HepG2 (cell line): ENCODE measurements around the gene ZNF235. TPM values are rescaled to one million over a fixed set of nuclear protein-coding genes. Genes with fewer than 3 reads are reported as not detected.

ENCODE experiments used
- ARID2 ChIP-seq: sonication (generic); formaldehyde crosslinking; IDR thresholded peaks from 2 replicates; pipeline ENCODE4 v1.8.1; 2022; ENCODE audit warnings: mild to moderate bottlenecking, missing genetic modification reagents, borderline replicate concordance
- CREB1 ChIP-seq, 2 experiments: fragments of 450-650 bp in 1 of 2; IDR thresholded peaks; 2 replicates each; pipeline ENCODE4 v1.6.1; 2016 to 2017; ENCODE audit warnings: control low read depth in 1 of 2, mild to moderate bottlenecking in 1 of 2, missing compliant biosample characterization in 1 of 2, missing genetic modification characterization in 1 of 2
- CREBL2 ChIP-seq: sonication (generic); formaldehyde crosslinking; IDR thresholded peaks from 2 replicates; pipeline ENCODE4 v1.8.1; 2023; ENCODE audit warnings: missing genetic modification reagents, mild to moderate bottlenecking, borderline replicate concordance
- FOXP1 ChIP-seq, 2 experiments: fragments of 450-650 bp in 1 of 2; IDR thresholded peaks; 2 replicates each; pipeline ENCODE4 v1.6.1; 2017 to 2018; ENCODE audit warnings: antibody characterized with exemption in 1 of 2
- HDAC1 ChIP-seq: sonication (generic); formaldehyde crosslinking; IDR thresholded peaks from 2 replicates; pipeline ENCODE4 v1.5.1; 2020; ENCODE audit warnings: mild to moderate bottlenecking, missing genetic modification reagents
- HMGA1 ChIP-seq: sonication (generic); formaldehyde crosslinking; conservative IDR thresholded peaks from 2 replicates; pipeline ENCODE4 v1.4.0; 2020; ENCODE audit warnings: missing genetic modification reagents
- IKZF1 ChIP-seq: fragments of 450-650 bp; IDR thresholded peaks from 2 replicates; pipeline ENCODE4 v1.7.1; 2016
- MLLT10 ChIP-seq: sonication (generic); formaldehyde crosslinking; IDR thresholded peaks from 2 replicates; pipeline ENCODE4 v1.4.0; 2020; ENCODE audit warnings: missing genetic modification reagents
- MTA3 ChIP-seq: sonication (generic); formaldehyde crosslinking; IDR thresholded peaks from 2 replicates; pipeline ENCODE4 v1.4.0; 2020; ENCODE audit warnings: missing genetic modification reagents
- MYNN ChIP-seq: sonication (generic); formaldehyde crosslinking; IDR thresholded peaks from 2 replicates; pipeline ENCODE4 v1.4.0; 2020; ENCODE audit warnings: mild to moderate bottlenecking, low read depth, missing genetic modification reagents
- NFE2L2 ChIP-seq: fragments of 150-350 bp; IDR thresholded peaks from 2 replicates; pipeline ENCODE4 v1.6.1; 2014; ENCODE audit warnings: low read length
- NFKB2 ChIP-seq: sonication (generic); formaldehyde crosslinking; IDR thresholded peaks from 2 replicates; pipeline ENCODE4 v1.4.0; 2020; ENCODE audit warnings: missing genetic modification reagents, borderline replicate concordance
- RFXAP ChIP-seq: sonication (generic); formaldehyde crosslinking; IDR thresholded peaks from 2 replicates; pipeline ENCODE4 v1.4.0; 2020; ENCODE audit warnings: missing genetic modification reagents, borderline replicate concordance
- TAF1 ChIP-seq: sonication (generic); formaldehyde crosslinking; IDR thresholded peaks from 2 replicates; pipeline ENCODE4 v1.4.0; 2020; ENCODE audit warnings: missing genetic modification reagents
- TBX2 ChIP-seq: sonication (generic); formaldehyde crosslinking; IDR thresholded peaks from 2 replicates; pipeline ENCODE4 v1.5.0; 2020; ENCODE audit warnings: missing genetic modification reagents, mild to moderate bottlenecking, borderline replicate concordance
- ZBTB10 ChIP-seq: sonication (generic); formaldehyde crosslinking; IDR thresholded peaks from 2 replicates; pipeline ENCODE4 v1.4.0; 2020; ENCODE audit warnings: missing genetic modification reagents, borderline replicate concordance
- ZMAT3 ChIP-seq: sonication (generic); formaldehyde crosslinking; conservative IDR thresholded peaks from 2 replicates; pipeline ENCODE4 v1.7.0; 2021; ENCODE audit warnings: missing genetic modification reagents
- ZNF337 ChIP-seq: sonication (generic); formaldehyde crosslinking; IDR thresholded peaks from 2 replicates; pipeline ENCODE4 v1.5.1; 2020; ENCODE audit warnings: missing genetic modification reagents, low read depth, mild to moderate bottlenecking, borderline replicate concordance
- ZNF737 ChIP-seq: sonication (generic); formaldehyde crosslinking; IDR thresholded peaks from 2 replicates; pipeline ENCODE4 v1.5.0; 2020; ENCODE audit warnings: missing genetic modification reagents, mild to moderate bottlenecking, borderline replicate concordance
- ZNF746 ChIP-seq: sonication (generic); formaldehyde crosslinking; IDR thresholded peaks from 2 replicates; pipeline ENCODE4 v1.8.0; 2022; ENCODE audit warnings: mild to moderate bottlenecking, missing genetic modification reagents
- ZNF761 ChIP-seq: sonication (generic); formaldehyde crosslinking; conservative IDR thresholded peaks from 2 replicates; pipeline ENCODE4 v1.4.0; 2020; ENCODE audit warnings: mild to moderate bottlenecking, missing genetic modification reagents
- ZNF780A ChIP-seq: sonication (generic); formaldehyde crosslinking; IDR thresholded peaks from 2 replicates; pipeline ENCODE4 v1.8.0; 2022; ENCODE audit warnings: mild to moderate bottlenecking, missing genetic modification reagents, moderate library complexity
- ZSCAN22 ChIP-seq: sonication (generic); formaldehyde crosslinking; IDR thresholded peaks from 2 replicates; pipeline ENCODE4 v1.4.0; 2020; ENCODE audit warnings: mild to moderate bottlenecking, missing genetic modification reagents
- polyA plus RNA-seq, 8 experiments: library from polyadenylated mRNA; depleted of rRNA in 3 of 8; stranded (reverse) in 7 of 8; unstranded in 1 of 8; fragments of >200 nt; fragmentation: Illumina TruSeq in 4 of 8; extraction: Trizol in 4 of 8; gene quantifications; 2 replicates each; pipeline versions ENCODE4 v1.2.1 to v1.2.3, GENCODE V29; 2011 to 2016; ENCODE audit warnings: low read depth in 4 of 8, missing spikeins in 1 of 8, mixed read lengths in 1 of 8; ENCODE audit not compliant: insufficient read depth in 1 of 8
- total RNA-seq, 5 experiments: library from RNA; depleted of rRNA; stranded (reverse); fragments of >200 nt; fragmentation: Illumina TruSeq; extraction: Trizol; gene quantifications; 2 replicates each; pipeline ENCODE4 v1.2.3, GENCODE V29; 2016; ENCODE audit warnings: low read depth in 1 of 5
- TF ChIP-seq, protein P1 (sequence below): sonication (generic); formaldehyde crosslinking; IDR thresholded peaks from 2 replicates; pipeline ENCODE4 v1.5.0; 2020; ENCODE audit warnings: missing genetic modification reagents
- TF ChIP-seq, protein P2 (sequence below): IDR thresholded peaks from 2 replicates; pipeline ENCODE4 v1.6.1; 2016; ENCODE audit warnings: low read depth, control low read depth
- TF ChIP-seq, protein P3 (sequence below): sonication (generic); formaldehyde crosslinking; IDR thresholded peaks from 2 replicates; pipeline ENCODE4 v1.4.0; 2020; ENCODE audit warnings: mild to moderate bottlenecking, low read depth, missing genetic modification reagents

The ZNF235 gene
- total and polyA plus RNA-seq, 2 of the 13 experiments (the other 11 are each of a cell fraction or from before 2014, with no cell fraction given) = 4.8 to 5.5 TPM

- TF ChIP-seq ZMAT3 (CRISPR knock-in tag) (no peak), ZBTB10 (no peak), ZNF780A (no peak), FOXP1 (IDR thresholded peaks at IDR 0.05) (no peak), FOXP1 (CRISPR knock-in tag; IDR thresholded peaks at IDR 0.05) (no peak), HMGA1 (CRISPR knock-in tag) (no peak), MLLT10 (no peak), MYNN (no peak), HDAC1 (peak; percentile 73; the same call in 1 of the 2 replicates), ZNF737 (no peak), ZNF761 (no peak), ZNF746 (CRISPR knock-in tag) (no peak), RFXAP (CRISPR knock-in tag) (0 out of 2 replicates have a peak, but pooled peaks have one; percentile 52), MTA3 (no peak), TAF1 (peak; percentile 70), ZSCAN22 (CRISPR knock-in tag) (no peak), NFKB2 (CRISPR knock-in tag) (peak; percentile 60; the same call in 1 of the 2 replicates), NFE2L2 (no peak), ZNF337 (CRISPR knock-in tag) (peak; percentile 66; the same call in 1 of the 2 replicates), ARID2 (CRISPR knock-in tag) (0 out of 2 replicates have a peak, but pooled peaks have one; percentile 45), CREB1 (IDR thresholded peaks at IDR 0.05) (no peak), CREB1 (CRISPR knock-in tag; IDR thresholded peaks at IDR 0.05) (peak; percentile 72), CREBL2 (CRISPR knock-in tag) (no peak), IKZF1 (no peak), TBX2 (CRISPR knock-in tag) (peak; percentile 65; the same call in 1 of the 2 replicates)
- TF ChIP-seq, protein P1, sequence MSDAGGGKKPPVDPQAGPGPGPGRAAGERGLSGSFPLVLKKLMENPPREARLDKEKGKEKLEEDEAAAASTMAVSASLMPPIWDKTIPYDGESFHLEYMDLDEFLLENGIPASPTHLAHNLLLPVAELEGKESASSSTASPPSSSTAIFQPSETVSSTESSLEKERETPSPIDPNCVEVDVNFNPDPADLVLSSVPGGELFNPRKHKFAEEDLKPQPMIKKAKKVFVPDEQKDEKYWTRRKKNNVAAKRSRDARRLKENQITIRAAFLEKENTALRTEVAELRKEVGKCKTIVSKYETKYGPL (CRISPR knock-in tag) = peak; percentile 43; the same call in 1 of the 2 replicates
- TF ChIP-seq, protein P2, sequence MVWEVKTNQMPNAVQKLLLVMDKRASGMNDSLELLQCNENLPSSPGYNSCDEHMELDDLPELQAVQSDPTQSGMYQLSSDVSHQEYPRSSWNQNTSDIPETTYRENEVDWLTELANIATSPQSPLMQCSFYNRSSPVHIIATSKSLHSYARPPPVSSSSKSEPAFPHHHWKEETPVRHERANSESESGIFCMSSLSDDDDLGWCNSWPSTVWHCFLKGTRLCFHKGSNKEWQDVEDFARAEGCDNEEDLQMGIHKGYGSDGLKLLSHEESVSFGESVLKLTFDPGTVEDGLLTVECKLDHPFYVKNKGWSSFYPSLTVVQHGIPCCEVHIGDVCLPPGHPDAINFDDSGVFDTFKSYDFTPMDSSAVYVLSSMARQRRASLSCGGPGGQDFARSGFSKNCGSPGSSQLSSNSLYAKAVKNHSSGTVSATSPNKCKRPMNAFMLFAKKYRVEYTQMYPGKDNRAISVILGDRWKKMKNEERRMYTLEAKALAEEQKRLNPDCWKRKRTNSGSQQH (CRISPR knock-in tag) = no peak
- TF ChIP-seq, protein P3, sequence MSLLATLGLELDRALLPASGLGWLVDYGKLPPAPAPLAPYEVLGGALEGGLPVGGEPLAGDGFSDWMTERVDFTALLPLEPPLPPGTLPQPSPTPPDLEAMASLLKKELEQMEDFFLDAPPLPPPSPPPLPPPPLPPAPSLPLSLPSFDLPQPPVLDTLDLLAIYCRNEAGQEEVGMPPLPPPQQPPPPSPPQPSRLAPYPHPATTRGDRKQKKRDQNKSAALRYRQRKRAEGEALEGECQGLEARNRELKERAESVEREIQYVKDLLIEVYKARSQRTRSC (CRISPR knock-in tag) = no peak
These were observed at the start of gene ZNF235 (continued) for GRCh38 chr19:44304659-44305193.
